GM11168 (cell line): Measurements from ENCODE around the gene THSD4.
"Not testable (repeated sequence)": the region's sequence is repeated elsewhere in the genome, so short reads cannot be mapped to it uniquely, and the experiment has no call there.

Experiments used
- in situ Hi-C: fragments of 300-500 bp; cut with MboI; formaldehyde crosslinking; loops from one replicate; pipeline ENCODE4 v1.12.0; 2022; ENCODE audit warnings: low sequenced_read_pairs; ENCODE audit not compliant: unreplicated experiment

Gene THSD4

GRCh38 chr15:71391421-71392088 is 276.3 kb downstream of the THSD4 start:
- in situ Hi-C loops = no loop called here

GRCh38 chr15:71392861-71393283 is 277.6 kb downstream of the THSD4 start:
- in situ Hi-C loops = no loop called here

DNA sequence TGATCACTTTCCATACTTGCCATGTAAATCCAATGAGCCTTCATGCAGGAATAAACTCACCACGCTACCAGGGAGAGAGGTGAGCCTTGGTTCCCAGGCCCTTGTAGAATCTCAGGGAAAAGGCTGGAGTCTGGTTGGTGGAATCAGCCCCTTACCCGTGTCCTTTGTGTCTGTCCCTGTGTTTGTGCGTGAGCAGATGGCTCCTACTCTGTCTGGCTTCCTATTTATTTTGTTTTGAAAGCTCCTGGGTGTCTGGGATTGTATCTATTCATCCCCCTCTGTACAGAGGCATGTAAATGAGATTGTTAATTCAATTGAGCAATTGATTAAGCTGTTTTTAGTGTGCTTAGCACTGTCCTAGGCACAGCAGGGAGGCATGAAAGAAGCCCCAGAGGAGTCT is 278.1 kb downstream of the THSD4 start:
- in situ Hi-C loops = no loop called here

DNA sequence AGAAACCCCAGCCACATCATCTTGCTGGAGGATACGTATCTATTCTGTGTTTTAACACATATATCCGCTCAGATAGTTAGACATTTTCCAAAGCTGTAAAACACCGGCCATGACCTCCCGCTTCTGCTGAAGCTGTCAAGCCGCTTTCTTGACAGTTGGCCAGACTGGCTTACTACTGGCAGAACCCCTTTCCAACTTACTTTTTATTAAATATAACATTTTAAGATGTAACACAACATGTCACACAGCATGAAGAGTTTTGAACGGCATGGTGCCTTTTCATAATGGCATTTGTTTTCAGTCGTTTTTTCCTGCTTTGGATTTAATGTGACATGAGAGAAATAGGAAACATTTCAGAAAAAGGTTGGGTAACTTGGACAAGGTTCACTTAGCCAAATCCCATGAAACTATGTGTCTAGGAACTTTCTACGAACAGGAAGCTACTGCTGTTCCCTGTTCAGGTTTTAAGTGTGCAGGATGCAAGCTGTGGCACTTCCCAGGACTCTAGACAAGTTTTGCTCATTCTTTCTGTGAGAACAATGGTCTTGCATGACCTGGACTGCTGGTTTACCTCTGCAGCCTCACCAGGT is 281.4 kb downstream of the THSD4 start:
- in situ Hi-C loops = no loop called here

DNA sequence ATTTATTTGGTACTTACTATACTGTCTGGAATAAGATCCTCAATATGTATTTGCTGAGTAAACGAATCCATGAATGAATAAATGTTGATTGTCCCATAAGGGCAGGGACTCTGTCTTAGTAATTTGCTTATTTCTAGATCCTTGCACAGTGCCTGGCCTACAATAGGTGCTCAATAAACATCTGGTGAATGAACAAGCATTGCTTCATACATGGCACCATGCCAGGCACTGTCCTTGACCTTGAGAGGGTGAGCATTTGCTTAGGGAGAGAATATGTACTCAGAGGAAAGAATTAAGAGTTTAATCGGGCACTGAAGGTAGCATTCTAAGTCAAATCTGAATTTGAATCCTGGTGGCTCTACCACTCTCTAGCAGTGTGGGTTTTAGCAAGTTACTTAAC is 282.1 kb downstream of the THSD4 start:
- in situ Hi-C loops = no loop called here

GRCh38 chr15:71400294-71400693 is 285.0 kb downstream of the THSD4 start:
- in situ Hi-C loops = no loop called here

DNA sequence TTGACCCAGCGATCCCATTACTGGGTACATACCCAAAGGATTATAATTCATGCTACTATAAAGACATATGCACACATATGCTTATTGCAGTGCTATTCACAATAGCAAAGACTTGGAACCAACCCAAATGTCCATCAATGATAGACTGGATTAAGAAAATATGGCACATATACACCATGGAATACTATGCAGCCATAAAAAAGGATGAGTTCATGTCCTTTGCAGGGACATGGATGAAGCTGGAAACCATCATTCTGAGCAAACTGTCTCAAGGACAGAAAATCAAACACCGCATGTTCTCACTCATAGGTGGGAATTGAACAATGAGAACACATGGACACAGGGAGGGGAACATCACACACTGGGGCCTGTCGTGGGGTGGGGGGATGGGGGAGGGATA is 286.5 kb downstream of the THSD4 start:
- in situ Hi-C loops = not testable (repeated sequence)

GRCh38 chr15:71409541-71409940 is 294.3 kb downstream of the THSD4 start:
- in situ Hi-C loops = no loop called here

- in situ Hi-C loops = no loop called here
Observed at GRCh38 chr15:71410347-71410746, 295.1 kb downstream of the THSD4 start.

DNA sequence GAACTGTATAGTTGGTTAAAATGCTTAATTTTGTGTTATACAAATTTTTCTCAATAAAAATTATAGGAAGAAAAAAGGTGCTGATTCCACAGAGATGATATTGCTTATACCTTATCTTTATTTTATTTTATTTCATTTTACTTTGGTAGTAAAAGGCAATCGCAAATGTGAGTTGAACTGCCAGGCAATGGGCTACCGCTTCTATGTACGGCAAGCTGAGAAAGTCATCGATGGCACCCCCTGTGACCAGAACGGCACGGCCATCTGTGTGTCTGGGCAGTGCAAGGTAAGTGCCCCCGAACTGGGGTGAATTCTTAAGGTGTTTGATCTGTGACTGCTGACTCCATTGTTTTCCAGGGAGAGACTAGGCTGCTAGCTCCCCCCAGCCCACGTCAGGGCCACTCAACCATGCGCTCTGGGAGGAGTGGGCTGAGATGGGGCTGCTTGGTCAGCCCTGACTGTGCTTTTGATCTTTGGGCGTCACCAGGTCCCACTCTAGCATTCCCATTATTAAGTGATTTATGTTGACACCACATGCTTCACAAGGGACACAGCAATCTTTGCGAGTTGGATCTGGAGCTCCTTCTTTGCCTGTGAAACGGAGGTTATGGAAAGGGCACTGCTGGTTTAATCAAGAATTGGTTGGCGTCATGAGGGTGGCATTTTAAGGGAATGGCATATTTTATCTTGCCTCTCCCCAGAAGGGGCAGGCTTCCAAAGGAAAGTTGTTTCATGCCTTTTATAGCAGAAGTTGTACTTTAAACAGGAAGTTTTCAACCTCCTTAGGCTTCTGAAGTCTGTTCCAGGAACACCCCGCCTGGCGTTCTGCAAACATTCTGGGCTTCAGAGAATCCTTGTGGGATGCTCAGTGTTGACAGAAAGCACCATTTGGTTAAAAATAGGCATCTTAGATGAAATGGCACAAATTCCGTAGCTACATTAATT is 296.5 kb downstream of the THSD4 start:
- in situ Hi-C loops = no loop called here

DNA sequence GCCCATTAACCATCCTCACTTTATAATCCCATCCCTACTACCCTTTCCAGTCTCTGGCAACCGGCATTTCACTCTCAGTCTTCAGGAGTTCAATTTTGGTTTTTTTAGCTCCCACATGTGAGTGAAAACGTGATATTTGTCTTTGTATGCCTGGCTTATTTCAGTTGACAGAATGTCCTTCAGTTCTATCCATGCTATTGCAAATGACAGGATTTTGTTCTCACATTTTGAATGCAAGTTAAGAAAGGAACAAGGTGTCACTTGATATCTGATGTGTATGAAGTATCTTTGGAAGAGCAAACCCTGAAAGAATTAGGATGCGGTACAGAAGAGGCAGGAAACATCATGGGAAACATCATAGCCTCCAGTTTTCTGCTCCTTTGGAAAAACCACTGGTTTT is 298.1 kb downstream of the THSD4 start:
- in situ Hi-C loops = no loop called here

- in situ Hi-C loops = no loop called here
Observed at GRCh38 chr15:71414853-71415252, 299.6 kb downstream of the THSD4 start.

- in situ Hi-C loops = no loop called here
Observed at GRCh38 chr15:71422530-71423259, 307.4 kb downstream of the THSD4 start.

DNA sequence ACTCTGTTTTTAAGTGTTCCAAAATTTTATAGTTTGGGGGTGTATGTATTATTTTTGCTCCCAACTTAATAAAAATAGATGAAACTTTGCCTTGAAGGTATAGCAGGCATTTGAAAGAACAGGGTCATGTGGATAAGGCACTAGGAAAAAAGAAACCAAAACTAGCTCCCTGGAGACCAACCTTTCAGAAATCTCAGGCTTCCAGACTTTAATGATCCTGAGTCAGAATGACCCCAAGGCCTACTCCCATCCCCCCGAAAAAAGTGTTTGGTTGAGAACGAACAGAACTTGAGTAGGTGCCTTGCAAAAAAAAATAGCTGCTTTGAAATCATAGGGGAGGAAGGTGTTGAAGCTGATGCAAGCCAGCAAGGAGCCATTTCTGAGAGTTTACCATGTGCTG is 309.5 kb downstream of the THSD4 start:
- in situ Hi-C loops = no loop called here

DNA sequence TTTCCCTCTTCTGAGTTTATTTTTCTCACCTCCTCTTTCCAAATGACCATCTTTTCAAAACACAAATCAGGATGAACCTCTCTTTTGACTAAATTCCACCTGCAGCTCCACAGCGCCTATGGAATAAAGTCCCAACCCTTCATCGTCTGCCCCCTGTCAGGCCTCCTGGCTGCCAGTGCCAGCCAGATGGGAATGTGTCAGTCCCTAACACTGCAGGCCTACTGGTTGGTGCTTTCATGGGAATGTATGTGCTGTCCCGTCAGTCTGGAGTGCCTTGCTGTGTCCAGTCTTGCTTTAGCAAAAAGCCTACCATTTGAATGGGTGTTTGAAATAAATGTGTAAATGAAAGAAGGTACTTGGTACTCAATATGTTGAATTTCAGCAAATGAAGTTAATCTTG is 310.1 kb downstream of the THSD4 start:
- in situ Hi-C loops = no loop called here

- in situ Hi-C loops = no loop called here
Observed at GRCh38 chr15:71426792-71427191, 311.5 kb downstream of the THSD4 start.

- in situ Hi-C loops = no loop called here
Observed at GRCh38 chr15:71430782-71431181, 315.5 kb downstream of the THSD4 start.

GRCh38 chr15:71431343-71432336 is 316.4 kb downstream of the THSD4 start:
- in situ Hi-C loops = no loop called here

GRCh38 chr15:71433402-71433801 is 318.1 kb downstream of the THSD4 start:
- in situ Hi-C loops = no loop called here
